HG02870 (cell line): ENCODE results near the gene PHKA2.
A peak's percentile ranks its signal among the peaks of the same experiment; 100 is the strongest.

Source experiments
- ATAC-seq: cut with Tn5 transposase; IDR thresholded peaks from one replicate; pipeline ENCODE4 v1.9.1; 2021; ENCODE audit warnings: mild to moderate bottlenecking, moderate library complexity; ENCODE audit not compliant: unreplicated experiment

PHKA2 gene

DNA sequence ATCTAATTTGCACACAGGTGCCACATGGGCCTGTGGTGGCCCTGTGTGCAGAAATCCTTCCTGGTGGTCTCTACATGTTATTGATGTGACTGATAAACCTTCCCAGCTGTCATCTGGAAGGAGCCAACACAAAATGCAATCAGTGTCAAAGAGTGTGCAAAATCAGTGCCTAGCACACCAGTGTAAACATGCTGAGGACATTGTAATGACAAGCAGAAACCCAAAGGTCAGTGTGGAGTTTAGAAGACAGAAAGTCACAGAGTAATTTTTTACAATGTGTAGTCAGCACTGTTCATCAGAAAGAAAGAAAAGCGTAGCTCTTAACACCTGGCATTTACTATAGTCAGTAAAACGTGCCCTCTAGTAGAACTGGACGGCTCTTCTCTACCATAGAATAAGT lies 50.3 kb downstream of the PHKA2 start:
- no peak for ATAC-seq

DNA sequence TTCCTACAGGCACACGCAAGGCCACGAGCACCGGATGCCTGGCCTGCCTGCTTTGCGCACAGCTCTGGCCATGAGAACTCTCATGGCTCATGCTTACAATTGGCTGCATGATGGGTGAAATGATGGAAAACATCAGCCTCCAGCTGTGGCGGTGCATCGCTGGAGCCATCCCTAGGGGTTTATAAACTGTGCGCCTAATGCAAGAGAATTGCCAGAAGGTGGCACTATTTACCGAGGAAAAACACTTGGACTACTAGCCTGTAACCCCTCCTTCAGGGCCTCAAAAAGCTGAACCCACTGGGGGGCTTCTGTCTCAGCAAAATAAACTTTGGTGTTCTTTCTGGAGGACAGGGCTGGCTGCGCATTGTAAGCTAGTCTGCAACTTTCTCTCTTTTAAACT lies 51.9 kb downstream of the PHKA2 start:
- no peak for ATAC-seq

DNA sequence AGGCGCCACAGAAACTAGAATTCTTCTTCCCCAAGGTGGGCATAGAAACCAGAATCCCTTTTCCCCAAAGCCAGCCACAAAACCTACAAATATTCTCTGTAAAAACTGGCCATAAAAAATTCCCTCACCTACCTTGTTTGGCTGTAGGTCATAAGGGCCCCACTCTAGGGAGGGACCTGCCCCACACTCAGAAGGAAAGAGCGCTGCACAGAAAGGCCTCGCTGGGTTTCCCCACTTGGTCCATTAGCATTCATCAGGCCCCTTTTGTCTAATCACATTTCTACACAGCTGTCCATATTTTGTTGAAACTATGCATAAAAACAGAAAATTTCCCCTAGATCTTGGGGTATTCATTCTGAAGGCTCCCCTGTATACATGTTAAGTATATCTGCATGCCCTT lies 54.1 kb downstream of the PHKA2 start:
- ATAC-seq, result peak; percentile 66

DNA sequence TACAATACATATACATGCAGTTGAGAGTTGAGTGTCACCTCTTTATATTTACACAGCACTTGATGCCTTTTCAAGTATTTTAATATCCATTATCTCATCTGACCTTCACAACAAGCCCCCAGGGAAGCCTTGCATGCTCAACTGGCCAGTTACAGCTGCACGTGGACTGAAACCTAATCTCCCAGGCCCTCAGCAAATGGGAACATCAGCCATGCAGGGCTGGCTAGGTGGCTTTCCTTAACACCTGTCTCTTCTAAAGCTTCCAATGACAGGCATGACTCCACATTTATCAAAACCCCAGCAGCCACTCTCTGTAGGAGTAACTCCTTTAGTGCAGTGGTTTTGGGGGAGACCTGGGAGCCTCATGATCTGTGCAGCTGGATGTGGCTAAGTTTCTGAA lies 56.4 kb downstream of the PHKA2 start:
- no peak for ATAC-seq

DNA sequence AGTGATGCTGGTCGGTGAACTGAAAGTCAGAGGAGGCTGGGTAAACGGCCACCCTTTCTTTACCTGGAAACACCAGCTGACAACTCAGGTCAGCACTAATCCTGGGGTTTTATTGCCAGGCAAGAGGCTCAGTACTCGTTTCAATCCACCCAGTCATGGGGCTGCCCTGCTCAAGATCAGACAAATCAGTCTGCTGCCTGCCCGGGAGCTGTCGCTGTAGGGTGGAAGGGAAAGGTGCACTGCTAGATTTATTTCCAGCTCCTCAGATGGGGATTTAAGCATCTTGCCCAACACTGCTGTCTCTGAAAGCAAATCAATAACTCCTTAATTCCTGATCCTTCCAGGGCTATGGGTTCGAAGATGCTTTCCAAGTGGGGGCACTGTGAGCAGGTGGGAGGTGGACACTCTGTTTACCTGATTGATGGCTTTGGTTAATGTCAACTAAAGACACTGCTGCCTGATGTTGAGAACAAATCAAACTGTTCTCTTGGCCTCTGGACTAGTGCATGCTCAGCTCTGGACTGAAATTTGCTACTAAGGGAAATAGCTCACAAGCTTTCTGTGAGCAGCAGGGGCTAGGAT lies 59.3 kb downstream of the PHKA2 start:
- no peak for ATAC-seq

DNA sequence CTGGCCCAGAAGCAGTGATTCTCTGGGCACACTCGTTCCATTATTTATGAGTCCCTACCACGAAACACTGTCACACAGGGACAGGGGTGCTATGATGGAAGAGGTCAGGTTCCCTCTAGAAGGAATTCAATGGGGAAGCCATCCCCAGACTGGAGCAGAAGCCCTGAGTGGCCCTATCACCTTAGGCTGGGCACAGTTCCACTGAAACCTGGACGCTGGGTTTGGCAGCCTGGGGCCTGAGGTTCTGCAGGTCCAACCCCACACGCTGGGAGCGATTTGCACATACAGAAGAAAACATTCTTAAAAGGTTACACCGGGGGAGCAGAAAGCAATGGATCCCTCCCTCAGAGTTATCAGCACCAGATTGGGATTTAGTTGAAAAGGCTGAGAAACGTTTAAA lies 63.3 kb downstream of the PHKA2 start:
- ATAC-seq, result no peak

DNA sequence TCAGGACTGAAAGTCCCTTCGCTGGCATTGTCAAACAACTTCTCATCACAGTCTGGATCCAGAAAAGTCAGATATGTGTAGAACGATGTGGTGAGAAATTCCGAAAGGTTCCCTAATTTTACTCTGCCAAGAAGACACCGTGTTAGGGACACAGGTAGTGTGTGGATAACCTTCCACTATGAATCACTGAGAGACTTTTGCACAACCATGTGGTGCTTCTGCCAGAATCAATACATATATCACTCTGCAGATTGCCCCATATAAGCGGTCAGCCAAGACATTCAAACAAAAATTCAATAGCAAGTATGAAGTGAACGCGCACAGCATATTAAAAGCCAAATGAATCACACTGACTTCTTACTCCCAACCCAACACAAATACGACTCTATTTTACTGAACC lies 63.8 kb downstream of the PHKA2 start:
- no peak for ATAC-seq

DNA sequence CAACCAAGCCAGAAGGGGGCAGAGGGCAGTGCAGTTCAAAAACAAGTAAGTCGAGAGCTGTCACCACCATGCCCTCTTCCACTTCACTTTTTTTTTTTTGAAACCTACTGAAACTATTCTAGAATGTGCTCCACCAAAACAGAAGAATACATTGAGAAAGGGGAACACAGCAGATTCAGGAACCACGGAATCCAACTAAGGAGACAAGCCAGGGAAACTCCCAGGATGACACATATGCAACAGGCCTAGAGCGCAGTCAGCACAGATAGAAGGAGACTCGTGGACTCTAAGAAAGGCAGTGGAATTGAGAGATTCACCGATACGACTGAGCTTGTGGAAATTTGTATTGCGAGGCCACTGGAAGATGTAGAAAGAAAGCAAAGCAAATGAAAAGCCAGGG lies 66.1 kb downstream of the PHKA2 start:
- no peak for ATAC-seq

DNA sequence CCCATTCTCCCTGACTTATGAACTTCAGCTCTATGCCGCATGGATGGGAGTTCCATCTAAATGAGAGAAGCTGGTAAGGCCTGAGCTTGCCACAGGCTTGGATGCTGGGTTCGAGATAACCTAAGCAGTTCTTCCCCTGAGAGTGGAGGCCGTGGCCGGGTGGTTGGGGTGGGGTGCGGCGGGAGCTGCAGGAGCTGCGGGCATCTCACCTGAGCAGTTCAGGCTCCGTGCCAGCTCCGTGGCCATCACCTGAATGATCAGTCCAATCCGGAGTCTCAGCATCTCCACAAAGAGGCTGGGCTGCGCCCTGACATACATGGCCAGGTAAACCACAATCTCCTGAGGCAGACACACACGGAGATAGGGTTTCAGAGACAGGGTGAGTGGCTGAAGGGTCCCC lies 77.6 kb downstream of the PHKA2 start:
- ATAC-seq, result no peak

DNA sequence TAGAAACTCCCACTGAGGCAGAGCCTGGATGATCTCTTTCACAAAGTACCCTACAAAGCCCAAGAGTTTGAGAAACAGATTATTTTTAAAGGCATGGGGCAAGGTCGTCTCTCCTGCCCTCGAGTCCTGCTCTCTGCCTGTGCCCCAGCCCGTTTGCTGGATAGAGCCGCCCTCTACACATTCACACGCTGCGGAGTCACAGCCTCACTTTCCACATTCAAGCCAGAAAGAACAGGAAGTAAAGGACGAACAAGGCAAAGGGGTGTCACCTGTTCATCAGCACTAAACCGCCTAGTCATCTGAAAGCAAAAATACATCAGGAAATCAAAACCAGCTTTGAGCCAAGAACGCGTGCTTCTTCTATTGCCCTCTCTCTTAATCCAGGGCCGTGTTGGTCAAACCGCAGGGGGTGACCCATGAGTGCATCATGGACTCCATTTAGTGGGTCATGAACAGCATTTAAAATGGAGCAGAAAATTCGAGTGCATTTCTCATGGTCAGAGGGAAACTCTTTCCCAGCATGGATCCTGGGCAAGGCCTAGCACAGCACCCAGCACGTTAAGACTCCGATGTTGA lies 83.4 kb downstream of the PHKA2 start:
- no peak for ATAC-seq

DNA sequence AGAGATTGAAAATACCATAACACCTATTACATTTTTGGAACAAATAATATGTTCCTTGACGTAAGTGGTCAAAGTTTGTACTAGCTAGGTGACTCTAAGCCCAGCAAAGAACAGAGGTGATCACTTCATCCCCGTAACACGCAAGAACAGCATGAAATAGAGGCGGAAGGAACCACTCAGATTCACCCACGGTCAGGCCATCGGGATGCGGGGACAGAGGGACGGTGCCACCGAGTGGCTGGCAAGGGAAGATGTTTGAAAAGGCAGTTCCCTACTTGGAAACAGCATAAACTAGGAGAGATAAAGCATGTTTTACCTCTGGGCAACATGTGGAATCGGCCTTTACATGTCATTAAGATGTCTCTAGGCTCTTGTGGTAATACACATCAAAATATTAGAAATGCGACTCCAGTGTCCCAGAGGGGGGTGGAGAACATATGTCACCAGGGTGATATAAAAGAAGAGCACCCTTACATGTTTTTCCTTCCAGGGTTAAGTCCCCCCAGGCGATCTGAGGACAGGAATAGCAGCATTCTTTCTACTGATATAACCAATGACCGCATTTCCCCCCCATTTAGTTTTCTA lies 84.0 kb downstream of the PHKA2 start:
- no peak for ATAC-seq

DNA sequence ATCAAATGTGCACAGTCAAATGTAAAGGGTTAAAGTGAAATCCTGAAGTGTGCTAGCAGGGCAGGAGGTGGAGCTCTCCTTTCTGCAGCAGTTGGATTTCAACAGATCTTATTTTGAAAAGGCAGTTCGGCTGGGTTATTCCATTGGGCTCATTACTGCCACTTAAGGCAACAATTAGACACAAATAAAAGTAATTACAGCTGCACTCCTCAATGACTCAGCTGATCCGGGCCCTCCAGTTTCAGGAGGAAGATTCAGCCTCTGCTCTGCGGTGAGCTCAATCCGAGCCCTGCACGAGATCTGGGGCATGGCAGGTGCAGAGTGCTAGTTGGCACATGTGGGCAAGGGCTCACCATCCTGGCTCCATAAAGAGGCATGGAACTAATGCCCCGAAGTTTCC lies 85.4 kb downstream of the PHKA2 start:
- no peak for ATAC-seq

DNA sequence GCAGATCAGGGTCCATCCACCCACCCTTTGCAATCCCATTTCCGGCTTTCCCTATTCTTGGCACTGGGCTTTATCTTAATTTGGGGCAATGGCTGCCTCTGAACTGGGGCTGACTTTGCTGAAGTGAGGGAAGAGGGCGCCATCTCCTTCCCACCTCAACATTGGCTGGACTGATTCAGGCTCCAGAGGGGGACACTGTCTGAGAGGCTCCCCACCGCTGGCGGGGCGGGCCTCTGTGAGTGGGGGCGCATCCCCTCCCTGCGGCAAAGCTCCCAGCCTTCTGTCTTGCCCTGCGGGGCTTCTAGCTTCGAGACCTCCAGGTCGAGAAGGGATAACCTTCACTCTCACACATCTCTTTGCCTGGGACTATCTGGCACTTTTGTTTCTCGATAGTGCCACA lies 85.8 kb downstream of the PHKA2 start:
- no peak for ATAC-seq

DNA sequence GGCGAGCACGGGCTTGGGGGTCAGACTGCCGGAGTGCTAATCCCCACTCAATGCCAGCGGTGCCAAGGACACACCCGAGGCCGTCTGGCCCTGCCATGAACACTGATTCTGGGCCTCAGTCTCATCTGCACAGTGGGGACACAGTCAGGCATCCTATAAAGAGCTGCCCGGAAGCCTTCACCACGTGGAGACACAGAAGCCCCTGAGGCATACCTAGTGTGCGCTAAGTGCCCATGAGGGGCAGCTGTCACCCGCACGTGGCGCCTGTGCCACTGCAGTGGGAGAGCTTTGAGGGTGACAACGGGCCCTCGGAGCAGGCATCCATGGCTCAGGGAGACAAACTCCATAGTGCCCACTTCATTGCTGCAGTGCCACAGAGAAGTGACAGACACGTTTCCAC lies 86.3 kb downstream of the PHKA2 start:
- no peak for ATAC-seq

DNA sequence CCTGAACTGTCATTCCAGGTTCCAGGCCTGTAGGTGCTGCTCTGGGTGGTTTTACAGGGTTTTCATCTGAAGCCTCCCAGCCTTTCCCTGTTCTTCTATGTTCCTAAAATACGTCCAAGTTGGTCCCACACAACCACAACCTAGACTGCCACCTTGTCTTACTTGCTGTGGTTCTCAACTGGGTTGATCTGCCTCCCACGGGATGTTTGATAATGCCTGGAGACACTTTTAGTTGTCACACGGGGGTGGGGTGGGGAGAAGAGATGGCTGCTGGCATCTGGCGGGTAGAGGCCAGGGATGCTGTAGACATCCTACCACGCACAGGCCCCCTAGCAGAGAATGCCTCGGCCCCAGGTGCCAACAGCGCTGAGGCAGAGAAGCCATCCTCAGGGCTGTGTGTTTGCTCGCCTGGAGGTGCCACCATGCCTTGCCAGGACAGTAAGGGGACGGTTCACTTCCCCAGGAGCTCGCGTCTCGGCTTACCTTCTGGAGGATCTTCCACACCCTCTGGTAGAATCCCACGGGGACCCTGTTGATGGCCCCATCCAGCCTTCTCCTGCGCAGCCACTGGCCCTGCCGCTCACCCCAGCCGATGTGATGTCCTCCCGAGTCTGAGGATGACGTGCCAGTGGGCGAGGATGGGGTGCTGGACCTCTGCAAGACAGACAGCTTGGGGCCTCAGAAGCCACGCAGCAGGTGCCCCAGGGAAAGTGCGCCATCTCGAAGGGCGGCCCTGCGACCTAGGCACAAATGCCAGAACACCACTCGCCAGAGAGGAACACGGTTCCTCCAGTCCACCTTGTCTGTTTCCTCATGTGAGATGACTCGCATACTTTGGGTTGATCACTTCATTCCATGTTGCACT lies 87.0 kb downstream of the PHKA2 start:
- no peak for ATAC-seq

DNA sequence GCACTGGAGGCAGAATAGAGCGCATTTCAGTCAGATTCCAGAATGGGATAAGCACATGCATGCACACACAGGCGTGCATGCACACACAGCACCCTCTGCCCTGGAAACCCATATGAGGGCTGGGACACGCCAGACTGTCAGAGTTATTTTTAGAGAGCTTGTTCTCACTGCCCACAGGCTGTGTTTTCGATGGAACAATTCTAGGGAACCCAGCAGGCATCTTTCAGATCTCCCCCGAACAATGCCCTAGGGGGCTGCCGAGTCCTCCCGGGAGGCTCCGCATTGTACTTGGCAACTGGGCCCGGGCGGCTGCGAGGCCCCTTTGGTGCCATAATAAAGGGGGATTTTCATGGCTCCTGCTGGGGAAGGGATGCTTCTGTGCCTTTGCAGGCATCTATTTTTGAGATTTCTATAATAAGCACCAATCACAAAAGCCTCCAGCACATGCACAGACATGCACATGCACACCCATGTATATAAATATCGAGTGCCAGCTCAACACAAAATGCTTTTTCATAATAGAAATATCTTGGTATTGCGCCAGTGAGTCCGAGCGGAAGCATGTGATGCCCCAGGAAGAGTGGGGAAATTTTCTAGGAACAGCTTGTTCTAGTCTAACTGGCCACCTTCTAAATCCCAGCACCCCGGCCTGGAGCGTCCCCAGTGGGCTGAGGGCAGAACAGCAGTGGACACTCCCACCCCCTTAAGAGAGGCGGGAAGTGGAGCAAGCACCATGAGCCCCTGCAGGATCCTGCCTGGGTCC lies 88.5 kb downstream of the PHKA2 start:
- no peak for ATAC-seq

DNA sequence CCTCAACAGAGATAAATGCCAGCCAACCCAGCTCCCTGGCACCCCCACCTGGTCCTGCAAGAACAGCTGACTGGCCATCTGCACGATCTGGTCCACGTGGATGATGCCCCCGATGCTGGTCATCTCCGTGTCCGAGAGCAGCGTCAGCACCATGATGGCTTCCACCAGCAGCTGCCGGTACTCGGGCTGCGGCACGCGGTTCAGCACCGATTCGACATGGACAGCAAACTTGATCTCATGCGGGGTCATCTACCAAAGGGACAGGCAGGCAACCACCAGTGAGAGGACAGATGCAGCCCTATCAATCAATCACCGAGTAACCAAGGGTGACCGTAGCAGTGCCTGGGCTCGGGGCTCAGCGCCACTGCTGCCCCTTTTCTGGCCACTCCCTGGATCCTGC lies 89.8 kb downstream of the PHKA2 start:
- no peak for ATAC-seq

DNA sequence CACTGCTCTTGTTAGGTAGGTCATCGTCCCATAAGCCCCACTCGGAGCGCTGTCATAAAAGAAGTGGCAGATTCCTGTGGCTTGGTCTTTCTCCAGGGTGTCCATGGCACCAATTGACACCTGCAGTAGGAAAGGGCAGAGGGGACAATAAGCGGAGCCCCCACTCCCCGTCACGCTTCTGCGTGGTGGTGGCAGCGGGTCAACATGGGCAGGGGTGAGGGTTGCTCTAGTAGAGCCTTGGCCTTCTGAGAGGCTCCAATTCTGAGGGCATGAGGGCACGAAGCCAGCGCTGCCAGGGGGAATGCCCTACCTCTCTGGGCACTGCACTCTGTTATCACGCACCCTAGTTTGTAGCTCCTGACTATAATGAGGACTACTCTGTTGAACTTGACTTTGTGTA lies 90.4 kb downstream of the PHKA2 start:
- ATAC-seq, result no peak

DNA sequence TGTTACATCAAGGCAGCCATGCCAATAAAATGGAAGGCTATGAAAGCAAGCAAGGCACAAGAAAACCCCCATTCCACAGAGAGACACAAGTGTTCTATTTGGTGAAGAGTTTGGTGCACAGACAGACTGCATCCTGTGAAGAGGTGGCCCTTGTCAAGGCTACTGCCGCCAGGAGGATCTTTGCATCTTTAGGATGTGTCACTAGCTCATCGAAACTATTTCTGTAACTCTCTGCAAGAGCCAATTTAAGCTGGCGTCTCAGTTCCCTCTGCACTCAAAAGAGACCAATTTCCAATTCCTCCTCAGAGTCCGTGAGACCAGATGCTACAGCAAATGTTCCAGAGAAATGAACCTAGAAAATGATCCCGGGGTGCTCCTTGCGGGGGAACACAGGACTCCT lies 91.0 kb downstream of the PHKA2 start:
- no peak for ATAC-seq

DNA sequence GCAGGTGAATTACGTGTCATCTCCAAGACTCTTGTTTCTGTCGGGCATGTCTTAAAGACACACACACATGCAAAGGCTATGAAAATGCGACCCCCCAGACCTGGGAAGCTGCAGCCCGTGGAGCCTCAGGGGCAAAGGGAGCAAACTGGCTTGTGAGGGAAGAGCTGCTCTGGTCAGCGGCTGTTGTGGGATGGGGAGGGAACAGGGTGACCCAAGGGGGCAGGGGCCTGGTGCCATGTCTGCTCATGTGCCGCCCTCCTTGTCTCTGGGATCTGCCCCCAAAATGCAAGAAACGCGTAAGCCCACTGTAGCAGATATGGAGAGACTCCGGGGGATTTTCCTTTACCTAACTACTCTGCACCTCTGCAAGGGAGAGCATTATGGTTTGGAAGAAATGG lies 92.4 kb downstream of the PHKA2 start:
- no peak for ATAC-seq
